ENCODE results near the gene SLC35D1.
A peak's percentile ranks its signal among the peaks of the same experiment; 100 is the strongest.
"Not testable (repeated sequence)": the region's sequence is repeated elsewhere in the genome, so short reads cannot be mapped to it uniquely, and the experiment has no call there.

The SLC35D1 gene

DNA sequence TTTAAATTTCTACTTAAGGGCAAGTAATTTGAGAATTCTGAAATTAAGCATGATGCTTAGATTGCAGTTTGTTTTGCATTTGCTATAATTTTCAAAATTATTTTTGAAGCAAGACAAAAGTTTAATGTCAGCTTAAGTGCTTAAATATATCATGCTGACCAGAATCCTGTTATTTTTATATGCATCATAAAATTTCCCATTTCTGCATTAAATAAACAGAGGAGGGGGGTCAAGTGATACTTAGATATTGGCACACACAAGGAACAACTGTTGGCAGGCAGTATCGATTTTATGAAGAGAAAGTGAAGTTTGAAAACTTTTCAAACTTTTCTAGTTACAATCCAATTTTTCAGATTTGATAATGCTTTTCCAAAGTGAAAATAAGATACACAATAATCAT, 68.1 kb downstream of the SLC35D1 start:
- TF ChIP-seq, protein P1, sequence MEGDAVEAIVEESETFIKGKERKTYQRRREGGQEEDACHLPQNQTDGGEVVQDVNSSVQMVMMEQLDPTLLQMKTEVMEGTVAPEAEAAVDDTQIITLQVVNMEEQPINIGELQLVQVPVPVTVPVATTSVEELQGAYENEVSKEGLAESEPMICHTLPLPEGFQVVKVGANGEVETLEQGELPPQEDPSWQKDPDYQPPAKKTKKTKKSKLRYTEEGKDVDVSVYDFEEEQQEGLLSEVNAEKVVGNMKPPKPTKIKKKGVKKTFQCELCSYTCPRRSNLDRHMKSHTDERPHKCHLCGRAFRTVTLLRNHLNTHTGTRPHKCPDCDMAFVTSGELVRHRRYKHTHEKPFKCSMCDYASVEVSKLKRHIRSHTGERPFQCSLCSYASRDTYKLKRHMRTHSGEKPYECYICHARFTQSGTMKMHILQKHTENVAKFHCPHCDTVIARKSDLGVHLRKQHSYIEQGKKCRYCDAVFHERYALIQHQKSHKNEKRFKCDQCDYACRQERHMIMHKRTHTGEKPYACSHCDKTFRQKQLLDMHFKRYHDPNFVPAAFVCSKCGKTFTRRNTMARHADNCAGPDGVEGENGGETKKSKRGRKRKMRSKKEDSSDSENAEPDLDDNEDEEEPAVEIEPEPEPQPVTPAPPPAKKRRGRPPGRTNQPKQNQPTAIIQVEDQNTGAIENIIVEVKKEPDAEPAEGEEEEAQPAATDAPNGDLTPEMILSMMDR (IDR thresholded peaks at IDR 0.05; ENCODE audit: unreplicated experiment in 3 of 3) = no peak
- H3K27ac Mint-ChIP-seq = no peak overlapping the region
- no peaks in the 10 kb centered on the region for H3K9me3 Mint-ChIP-seq
- H3K4me3 Mint-ChIP-seq = no peak overlapping the region
- H3K27me3 Mint-ChIP-seq (ENCODE audit: low read depth) = no peaks in the 10 kb centered on the region
- H3K36me3 Mint-ChIP-seq (ENCODE audit: low read depth) = peaks cover 49% of the 10 kb centered on the region
- no peaks in the 10 kb centered on the region for H3K4me1 Mint-ChIP-seq

- Mint-ChIP-seq H3K27me3 (ENCODE audit: low read depth) (no peaks in the 10 kb centered on the region), H3K4me3 (no peak overlapping the region), H3K9me3 (no peaks in the 10 kb centered on the region), H3K36me3 (ENCODE audit: low read depth) (peaks cover 51% of the 10 kb centered on the region), H3K4me1 (no peaks in the 10 kb centered on the region), H3K27ac (peak overlapping the region; percentile 7 to 61 (median 29))
- TF ChIP-seq, protein P1 (IDR thresholded peaks at IDR 0.05; ENCODE audit: unreplicated experiment in 3 of 3) = no peak
Measured at GRCh38 chr1:66984491-66984890, 69.5 kb downstream of the SLC35D1 start.

GRCh38 chr1:66982561-66983260, 71.2 kb downstream of the SLC35D1 start:
- TF ChIP-seq, protein P1 (IDR thresholded peaks at IDR 0.05; ENCODE audit: unreplicated experiment in 3 of 3) = no peak
- Mint-ChIP-seq H3K27me3 (ENCODE audit: low read depth) (no peaks in the 10 kb centered on the region), H3K36me3 (ENCODE audit: low read depth) (peaks cover 49% of the 10 kb centered on the region), H3K27ac (peak overlapping the region; percentile 37 to 87 (median 38)), H3K9me3 (no peaks in the 10 kb centered on the region), H3K4me3 (no peak overlapping the region), H3K4me1 (no peaks in the 10 kb centered on the region)

- H3K27ac Mint-ChIP-seq = peak overlapping the region in 1 of 3 experiments; percentile 40
- no peaks in the 10 kb centered on the region for H3K27me3 Mint-ChIP-seq (ENCODE audit: low read depth)
- peaks cover 52% of the 10 kb centered on the region for H3K36me3 Mint-ChIP-seq (ENCODE audit: low read depth)
- TF ChIP-seq, protein P1 (IDR thresholded peaks at IDR 0.05; ENCODE audit: unreplicated experiment in 3 of 3) = no peak
- no peaks in the 10 kb centered on the region for H3K4me1 Mint-ChIP-seq
- no peak overlapping the region for H3K4me3 Mint-ChIP-seq
- H3K9me3 Mint-ChIP-seq = no peaks in the 10 kb centered on the region
Measured at GRCh38 chr1:66981679-66982078, 72.3 kb downstream of the SLC35D1 start.

GRCh38 chr1:66980745-66981367, 73.1 kb downstream of the SLC35D1 start:
- Mint-ChIP-seq H3K27me3 (ENCODE audit: low read depth) (no peaks in the 10 kb centered on the region), H3K9me3 (no peaks in the 10 kb centered on the region), H3K27ac (no peak overlapping the region), H3K4me1 (no peaks in the 10 kb centered on the region), H3K36me3 (ENCODE audit: low read depth) (peaks cover 54% of the 10 kb centered on the region), H3K4me3 (no peak overlapping the region)
- TF ChIP-seq, protein P1 (IDR thresholded peaks at IDR 0.05; ENCODE audit: unreplicated experiment in 3 of 3) = no peak

DNA sequence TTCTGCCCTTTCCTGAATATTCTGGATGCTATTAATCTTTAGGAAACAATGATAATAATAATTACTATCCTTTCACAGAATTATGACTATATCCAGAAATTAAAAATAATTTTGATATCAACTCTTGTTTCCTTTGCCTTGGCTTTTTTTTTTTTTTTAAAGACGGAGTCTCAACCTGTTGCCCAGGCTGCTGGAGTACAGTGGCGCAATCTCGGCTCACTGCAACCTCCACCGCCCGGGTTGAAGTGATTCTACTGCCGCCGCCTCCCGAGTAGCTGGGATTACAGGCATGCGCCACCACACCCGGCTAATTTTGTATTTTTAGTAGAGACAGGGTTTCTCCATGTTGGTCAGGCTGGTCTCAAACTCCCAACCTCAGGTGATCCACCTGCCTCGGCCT, 74.3 kb downstream of the SLC35D1 start:
- H3K27ac Mint-ChIP-seq; H3K27me3 Mint-ChIP-seq (ENCODE audit: low read depth); H3K4me3 Mint-ChIP-seq; H3K9me3 Mint-ChIP-seq; H3K4me1 Mint-ChIP-seq: not testable (repeated sequence)
- H3K36me3 Mint-ChIP-seq (ENCODE audit: low read depth) = peaks cover 61% of the 10 kb centered on the region
